ENCODE measurements around the gene FAXC.

- TF ChIP-seq CTCF (IDR thresholded peaks at IDR 0.05) (no peak), EZH2phosphoT487 (IDR thresholded peaks at IDR 0.05) (no peak), EZH2 (IDR thresholded peaks at IDR 0.05) (no peak)
Measured at GRCh38 chr6:99305021-99305554, 44.4 kb downstream of the FAXC start.

All from neural progenitor cell (in vitro differentiated cells).